ENCODE measurements around the gene TMEM200A.

Gene TMEM200A

GRCh38 chr6:130426066-130426721, 60.4 kb downstream of the TMEM200A start:
- no peak for DNase-seq

DNA sequence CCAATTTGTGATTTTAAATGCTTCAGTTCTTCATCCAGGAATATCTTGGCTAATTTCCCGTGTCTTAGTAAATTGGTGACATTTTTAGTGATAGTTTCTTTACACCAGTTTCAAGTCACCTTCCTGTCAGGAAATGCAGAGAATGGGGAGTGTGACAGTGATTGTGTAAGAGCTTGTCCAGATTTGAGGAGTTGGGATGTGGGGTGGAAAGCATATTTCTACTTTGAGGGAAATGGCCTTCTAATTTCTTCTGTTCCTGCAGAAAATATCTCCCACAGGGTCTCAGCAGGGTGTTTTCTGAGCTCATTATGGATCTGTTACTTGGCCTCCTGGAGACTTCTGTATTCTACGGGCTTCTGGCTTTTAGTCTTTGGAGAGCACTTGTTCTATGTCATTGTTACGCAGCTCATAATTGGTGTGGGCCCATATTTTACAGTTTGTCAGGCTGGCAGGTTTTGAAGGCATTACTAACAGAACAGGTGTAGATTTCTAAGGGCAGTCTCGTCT, 65.6 kb downstream of the TMEM200A start:
- DNase-seq = no peak

DNA sequence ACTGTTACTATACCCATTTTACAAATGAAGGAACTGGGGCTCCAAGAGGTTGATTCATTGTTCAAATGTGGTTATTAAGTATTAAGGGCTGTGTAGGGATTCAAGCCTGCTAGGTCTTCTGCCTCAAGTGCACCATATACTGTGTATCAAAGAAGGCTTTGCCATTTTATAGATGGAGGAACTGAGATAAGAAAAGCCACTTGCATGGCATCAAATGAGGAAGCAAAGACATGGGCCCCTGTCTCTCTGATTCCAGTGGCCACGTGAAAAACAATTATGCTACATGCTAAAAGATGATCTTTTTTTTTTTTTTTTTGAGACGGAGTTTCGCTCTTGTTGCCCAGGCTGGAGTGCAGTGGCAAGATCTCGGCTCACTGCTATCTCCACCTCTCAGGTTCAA, 67.0 kb downstream of the TMEM200A start:
- DNase-seq = no peak

DNA sequence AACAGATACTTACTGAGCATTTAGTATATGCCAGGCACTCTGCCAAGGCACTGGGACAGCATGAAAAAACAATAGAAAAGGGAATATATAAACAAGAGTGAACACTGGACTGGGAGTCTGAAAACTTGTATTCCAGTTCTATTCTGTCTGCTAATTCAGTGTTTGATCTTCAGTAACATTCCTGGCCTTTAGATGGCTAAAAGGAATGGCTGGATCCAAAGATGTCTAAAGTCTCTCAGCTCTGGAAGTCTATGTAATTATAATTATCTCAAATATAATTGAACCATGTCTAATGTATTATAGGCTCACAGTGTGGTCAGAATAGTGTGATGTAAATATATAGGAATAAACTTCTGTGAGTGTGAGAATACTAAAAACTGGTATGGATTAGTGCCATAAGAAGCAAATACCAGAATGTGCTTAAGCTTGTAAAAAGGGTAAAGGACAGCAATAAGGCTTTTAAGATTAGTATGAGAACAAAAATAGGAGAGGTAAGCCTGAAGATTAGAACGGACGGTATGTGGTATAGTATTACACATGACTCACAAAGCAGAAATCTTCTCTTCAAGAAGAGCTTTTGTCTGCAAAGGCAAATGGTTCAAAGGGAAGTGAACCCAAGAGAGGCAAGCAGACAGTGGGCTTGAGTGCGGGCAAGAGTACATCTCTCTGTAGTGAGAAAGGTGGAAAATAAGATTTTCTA, 68.5 kb downstream of the TMEM200A start:
- DNase-seq = no peak

GRCh38 chr6:130435181-130435580, 69.4 kb downstream of the TMEM200A start:
- DNase-seq = no peak

DNA sequence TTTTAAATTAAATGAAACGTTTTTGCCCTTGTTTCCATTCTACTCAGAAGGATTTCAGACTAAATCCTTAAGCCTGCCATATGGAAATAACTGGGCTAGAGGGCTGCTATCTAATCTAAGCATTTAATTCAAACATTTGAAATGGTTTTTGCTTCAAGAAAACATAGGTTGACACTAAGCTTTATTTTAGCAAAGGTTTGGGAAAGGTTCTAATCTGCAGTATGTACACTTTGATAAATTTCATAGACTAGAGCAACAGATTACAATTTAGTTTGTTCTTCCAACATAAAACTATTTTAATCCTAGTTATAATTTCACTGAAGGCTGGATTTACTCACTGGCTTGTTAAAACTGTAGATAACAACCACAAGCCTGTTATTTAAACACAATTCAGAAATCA, 72.1 kb downstream of the TMEM200A start:
- no peak for DNase-seq

DNA sequence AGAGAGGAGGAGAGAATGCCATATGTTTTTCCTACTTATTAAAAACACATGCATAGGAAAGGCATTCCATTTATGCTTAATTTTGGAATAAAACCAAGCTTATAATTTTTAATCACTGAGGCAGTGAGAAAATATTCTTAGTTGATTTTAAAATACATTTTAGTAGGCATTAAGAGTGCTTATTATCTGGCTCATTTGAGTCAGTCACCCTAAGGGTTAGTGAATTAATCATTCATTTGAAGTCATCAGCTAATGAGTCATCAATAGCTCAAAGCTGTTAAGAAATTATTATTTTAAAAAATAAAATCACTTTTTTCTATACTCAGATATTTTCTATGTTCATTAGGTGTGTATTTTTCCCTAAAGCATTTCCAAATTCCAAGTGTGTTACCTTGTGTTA, 81.6 kb downstream of the TMEM200A start:
- no peak for DNase-seq

- no peak for DNase-seq
These were observed 86.5 kb downstream of the TMEM200A start for GRCh38 chr6:130452336-130452735.

DNA sequence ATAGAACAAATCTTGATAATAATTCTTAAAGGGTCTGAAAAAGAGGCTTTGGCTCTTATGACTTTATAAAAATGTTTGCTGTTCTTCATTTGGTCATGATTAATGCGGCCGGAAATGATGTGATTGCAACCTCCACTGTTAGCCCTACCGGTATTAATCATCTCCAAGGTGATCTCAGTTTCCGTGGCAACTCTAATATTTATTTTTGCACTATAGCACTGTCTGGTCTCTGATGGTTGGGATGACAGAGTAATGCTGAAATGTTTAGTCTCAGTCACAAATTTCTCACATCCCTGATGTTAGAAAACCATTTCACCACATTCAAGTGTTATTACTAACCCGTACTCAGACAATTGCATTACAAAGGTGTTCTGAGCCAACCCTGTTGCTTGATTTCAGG, 87.4 kb downstream of the TMEM200A start:
- no peak for DNase-seq

- DNase-seq = no peak
These were observed 91.8 kb downstream of the TMEM200A start for GRCh38 chr6:130457605-130458004.

GRCh38 chr6:130459316-130459715, 93.5 kb downstream of the TMEM200A start:
- no peak for DNase-seq

GRCh38 chr6:130460934-130461333, 95.1 kb downstream of the TMEM200A start:
- DNase-seq = no peak

DNA sequence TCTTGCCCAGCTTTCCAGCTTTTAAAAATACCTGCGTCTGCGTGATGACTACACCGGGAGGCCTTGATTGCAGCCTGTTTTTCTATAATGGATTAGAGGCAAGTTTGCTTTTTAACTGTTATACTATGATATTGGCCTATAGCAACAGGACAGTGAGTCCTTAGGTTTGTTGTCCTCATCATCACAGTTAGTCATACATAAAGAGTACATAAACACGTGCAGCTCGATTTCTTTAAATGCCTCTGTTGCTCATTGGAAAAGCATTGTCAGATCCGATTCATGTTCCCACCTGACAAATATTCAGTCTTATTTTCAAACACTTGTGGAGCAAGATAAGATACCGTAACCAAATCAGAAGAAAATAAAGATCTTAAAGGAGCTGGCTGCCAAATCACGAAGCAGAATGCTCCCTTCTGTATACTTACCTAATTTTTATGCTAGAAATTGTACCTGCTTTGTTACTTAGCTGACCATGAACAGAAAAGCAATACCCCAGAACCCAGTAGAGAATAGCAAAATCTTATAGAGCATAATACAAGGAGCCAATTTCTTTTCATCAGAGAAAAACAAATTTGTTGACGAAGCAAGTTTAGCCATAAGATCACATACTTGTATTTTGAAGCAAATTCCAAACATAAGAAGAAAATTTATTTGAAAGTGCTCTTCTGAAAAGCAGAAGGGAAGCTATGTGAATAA, 100.4 kb downstream of the TMEM200A start:
- DNase-seq = no peak

- DNase-seq = no peak
These were observed 100.9 kb downstream of the TMEM200A start for GRCh38 chr6:130466748-130467061.

- DNase-seq = no peak
These were observed 101.6 kb downstream of the TMEM200A start for GRCh38 chr6:130467146-130468050.

GRCh38 chr6:130470766-130471165, 104.9 kb downstream of the TMEM200A start:
- DNase-seq = no peak

DNA sequence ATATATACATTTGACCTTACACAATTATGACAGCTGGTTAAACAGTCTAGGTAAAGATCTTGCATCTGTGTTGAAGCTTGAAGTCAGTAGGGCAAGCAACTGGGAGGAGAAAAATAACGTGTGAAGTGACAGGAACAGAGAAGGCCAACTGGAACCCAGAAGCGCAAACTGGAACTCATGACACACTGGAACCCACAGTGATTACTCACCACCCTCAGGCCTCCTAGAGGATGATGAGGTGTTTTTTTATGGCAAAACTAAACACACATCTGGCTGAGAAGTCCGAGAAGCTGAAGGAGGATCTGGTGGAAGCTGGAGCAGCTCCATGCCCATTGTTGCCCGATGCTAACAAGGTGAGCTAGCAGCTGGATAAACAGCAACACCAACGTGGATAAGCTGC, 108.1 kb downstream of the TMEM200A start:
- DNase-seq = no peak

DNA sequence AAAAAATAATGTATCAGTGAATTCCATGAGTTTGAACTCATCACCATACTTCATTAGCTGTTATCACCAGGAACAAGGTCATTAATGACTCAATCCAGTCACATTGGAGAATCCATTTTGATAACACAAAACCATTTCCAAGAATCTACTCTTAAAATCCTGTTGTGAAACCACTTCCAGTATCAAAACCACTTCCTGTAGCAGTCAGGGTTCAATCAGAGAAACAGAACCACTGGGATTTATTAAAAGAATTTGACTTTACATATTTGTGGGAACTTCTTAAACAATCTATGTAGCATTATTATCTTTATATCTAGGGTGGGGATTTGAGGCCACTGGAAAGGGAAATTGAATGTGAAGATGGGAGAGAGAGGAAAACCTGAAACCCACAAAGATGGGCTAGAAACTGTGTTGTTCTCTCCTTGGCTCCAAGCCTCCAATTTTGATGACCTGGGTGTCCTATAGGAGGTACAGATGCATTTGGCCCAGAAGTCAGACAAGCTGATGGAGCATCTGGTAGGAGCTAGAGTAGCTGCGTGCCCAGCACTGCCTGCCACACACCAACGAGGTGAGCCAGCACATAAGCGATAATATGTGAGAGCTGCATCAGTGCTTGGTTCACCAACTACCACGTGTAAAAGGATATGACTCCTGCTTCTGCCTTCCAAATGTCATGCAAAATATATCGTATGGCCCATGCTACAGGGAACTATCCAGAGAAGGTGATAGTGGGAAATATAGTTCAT, 117.0 kb downstream of the TMEM200A start:
- DNase-seq = no peak

DNA sequence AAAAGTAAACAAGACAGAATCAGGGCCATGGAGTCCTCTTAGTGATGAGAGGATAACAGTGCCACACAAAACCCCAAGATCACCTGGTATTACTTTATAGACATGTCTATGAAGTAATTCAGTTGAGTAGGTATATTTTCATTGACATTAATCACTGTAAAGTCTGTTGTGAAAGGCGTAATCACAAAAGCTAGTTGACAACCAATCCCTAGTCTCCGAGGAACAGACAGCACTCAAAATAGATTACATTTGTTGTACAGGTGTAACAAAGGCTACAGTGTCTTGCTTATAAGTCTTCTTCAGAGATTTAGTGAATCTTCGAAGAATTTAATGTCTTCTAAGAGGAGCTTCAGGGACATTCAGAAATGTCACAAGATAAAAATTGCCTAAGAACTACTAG, 120.1 kb downstream of the TMEM200A start:
- DNase-seq = no peak

GRCh38 chr6:130486417-130486816, 120.6 kb downstream of the TMEM200A start:
- DNase-seq = no peak

- DNase-seq = no peak
These were observed 123.7 kb downstream of the TMEM200A start for GRCh38 chr6:130489514-130489913.
